Astrocyte of the cerebellum (primary cell): Measurements from ENCODE around the gene SRCAP.

Experiments used
- DNase-seq: peaks from one replicate; pipeline ENCODE4 v3.0.0-alpha.2; 2011; ENCODE audit warnings: low read depth
- H3K4me3 ChIP-seq: 2 replicates; pipeline ENCODE4 v1.5.1; 2011; ENCODE audit warnings: mild to moderate bottlenecking, low read depth, low read length, moderate library complexity
- in situ Hi-C: cut with HindIII; loops from 2 replicates; pipeline ENCODE4 v1.10.0; 2017; ENCODE audit warnings: low sequenced_read_pairs
- TF ChIP-seq, protein P1 (sequence below): IDR thresholded peaks from 2 replicates; pipeline ENCODE4 v1.5.1; 2012; ENCODE audit warnings: low read length, low read depth, moderate library complexity, mild to moderate bottlenecking; ENCODE audit errors: missing control alignments

SRCAP gene

DNA sequence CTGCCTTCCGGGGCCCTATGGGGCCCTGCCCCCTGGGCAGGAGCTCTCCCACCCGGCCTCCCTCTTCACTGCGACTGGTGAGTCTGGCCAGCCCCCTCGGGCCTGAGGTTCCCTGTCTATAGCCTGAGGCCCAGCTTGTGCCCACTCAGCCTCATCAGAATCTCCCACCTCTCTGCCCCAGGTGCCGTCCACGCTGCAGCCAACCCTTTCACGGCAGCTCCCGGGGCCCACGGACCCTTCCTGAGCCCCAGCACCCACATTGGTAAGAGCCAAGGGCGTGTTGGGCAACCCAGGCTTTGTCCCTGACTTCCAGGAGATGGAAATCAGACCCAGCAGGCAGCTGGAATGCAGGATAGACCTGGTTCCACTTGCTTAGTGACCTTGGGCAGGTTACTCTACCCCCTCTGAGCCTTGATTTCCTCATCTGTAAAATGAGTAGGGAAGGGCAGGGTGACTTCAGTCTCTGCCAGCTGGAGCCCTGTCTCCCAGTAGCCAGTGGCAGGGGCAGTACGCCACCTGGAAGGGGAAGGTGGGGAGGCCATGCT is 31.5 kb upstream of the SRCAP start:
- in situ Hi-C loops: no loop called here
- no peak overlapping the region for H3K4me3 ChIP-seq
- TF ChIP-seq, protein P1, sequence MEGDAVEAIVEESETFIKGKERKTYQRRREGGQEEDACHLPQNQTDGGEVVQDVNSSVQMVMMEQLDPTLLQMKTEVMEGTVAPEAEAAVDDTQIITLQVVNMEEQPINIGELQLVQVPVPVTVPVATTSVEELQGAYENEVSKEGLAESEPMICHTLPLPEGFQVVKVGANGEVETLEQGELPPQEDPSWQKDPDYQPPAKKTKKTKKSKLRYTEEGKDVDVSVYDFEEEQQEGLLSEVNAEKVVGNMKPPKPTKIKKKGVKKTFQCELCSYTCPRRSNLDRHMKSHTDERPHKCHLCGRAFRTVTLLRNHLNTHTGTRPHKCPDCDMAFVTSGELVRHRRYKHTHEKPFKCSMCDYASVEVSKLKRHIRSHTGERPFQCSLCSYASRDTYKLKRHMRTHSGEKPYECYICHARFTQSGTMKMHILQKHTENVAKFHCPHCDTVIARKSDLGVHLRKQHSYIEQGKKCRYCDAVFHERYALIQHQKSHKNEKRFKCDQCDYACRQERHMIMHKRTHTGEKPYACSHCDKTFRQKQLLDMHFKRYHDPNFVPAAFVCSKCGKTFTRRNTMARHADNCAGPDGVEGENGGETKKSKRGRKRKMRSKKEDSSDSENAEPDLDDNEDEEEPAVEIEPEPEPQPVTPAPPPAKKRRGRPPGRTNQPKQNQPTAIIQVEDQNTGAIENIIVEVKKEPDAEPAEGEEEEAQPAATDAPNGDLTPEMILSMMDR: no peak
- DNase-seq: no peak

DNA sequence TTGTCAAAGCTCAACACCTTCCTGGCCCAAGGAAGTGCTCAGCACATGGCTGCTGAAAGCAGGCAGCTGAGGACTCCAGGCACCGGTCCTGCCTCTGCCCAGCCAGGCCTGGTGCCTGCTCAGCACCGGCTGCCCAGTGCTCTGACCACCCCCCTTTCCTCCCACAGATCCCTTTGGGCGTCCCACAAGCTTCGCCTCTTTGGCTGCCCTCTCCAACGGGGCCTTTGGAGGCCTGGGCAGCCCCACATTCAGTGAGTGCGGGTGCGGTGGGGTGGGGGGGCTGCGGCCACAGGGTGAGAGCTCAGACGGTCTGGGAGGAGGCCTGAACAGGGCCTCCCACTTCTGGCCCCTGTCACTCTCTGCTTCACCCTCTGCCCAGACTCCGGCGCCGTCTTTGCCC is 30.6 kb upstream of the SRCAP start:
- DNase-seq: no peak
- TF ChIP-seq, protein P1: no peak
- in situ Hi-C loops: no loop called here
- H3K4me3 ChIP-seq: no peak overlapping the region

DNA sequence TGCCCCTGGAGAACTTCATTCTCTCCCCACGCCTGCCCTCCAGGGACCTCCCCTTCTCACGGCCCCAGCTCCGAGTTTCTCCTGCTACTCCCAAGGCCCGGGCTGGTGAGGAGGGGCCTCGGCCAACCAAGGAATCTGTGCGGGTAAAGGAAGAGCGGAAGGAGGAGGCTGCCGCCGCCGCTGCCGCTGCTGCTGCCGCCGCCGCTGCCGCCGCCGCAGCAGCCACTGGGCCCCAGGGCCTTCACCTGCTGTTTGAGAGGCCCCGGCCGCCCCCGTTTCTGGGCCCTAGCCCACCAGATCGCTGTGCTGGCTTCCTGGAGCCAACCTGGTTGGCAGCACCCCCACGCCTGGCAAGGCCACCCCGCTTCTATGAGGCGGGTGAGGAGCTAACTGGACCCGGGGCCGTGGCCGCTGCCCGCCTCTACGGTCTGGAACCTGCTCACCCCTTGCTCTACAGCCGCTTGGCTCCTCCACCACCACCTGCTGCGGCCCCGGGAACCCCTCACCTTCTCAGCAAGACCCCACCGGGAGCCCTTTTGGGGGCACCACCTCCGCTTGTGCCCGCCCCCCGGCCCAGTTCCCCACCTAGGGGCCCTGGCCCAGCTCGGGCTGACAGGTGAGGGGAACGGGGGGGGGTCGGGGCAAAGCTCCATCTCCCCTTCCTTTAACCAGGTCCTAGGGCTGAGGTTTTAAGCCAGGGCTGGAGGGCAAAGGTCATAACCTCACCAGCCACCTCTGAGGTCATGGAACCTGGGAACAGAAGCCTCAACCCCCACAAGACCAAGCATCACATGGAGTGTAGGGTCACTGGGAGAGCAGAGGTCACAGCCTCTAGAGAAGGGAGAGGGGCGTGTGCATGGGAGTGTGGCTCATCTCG is 29.7 kb upstream of the SRCAP start:
- in situ Hi-C loops: no loop called here
- TF ChIP-seq, protein P1: no peak
- no peak overlapping the region for H3K4me3 ChIP-seq
- no peak for DNase-seq

DNA sequence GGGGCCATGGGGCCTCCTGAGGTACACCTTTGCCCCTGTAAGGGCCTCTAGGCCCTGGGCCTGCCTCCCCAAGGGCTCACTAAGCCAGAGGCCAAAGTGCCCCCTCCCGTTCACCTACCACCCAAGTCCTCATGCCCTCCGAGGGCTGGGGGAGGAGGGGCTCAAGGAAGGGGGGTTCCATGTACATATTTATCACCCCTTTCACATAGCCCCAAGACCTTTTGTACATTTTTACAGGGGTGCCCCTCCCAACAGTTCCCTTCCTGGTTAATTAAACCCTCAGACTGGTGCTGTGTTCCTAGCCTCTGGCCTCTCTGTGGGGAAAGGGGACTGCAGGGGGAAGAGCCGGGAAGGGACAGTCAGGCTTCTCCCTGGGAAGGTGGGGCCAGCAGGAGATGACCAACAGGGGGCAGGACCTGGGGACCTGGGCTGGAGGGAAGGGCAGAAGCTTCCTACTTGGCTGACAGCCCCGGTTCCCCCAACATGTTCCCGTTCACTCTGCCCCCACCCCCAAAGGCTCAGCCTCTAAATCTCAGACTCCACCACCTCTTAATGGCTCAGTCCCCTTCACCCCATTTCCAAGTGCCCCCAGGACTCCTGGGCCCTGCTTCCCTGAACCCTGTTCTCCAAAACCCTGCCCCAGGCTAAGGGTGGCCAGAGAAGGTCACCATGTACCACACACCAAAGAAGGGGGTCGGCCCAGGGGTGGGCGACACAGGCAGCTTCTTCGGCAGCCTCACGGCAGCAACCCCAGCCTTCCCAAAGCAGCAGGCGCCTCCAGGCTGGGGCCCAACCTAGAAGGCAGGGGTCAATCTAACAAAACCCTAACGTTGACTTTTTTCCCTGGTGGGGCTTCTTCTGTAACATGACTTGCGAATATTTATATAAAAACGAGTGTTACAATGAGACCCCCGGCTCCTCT is 28.8 kb upstream of the SRCAP start:
- TF ChIP-seq, protein P1: no peak

DNA sequence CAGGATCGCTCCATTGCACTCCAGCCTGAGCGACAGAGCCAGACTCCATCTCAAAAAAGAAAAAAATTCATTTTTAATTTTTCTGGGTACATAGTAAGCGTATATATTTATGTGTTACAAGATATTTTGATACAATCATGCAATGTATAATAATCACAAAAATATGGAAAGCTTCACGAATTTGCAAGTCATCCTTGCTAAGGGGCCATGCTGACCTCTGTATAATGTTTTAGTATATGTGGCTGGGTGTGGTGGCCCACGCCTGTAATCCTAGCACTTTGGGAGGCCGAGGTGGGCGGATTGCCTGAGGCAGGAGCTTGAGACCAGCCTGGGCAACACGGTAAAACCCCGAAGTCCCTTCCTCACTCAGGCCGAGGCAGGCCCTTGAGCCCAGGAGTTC is 23.8 kb upstream of the SRCAP start:
- in situ Hi-C loops: no loop called here
- DNase-seq: no peak
- TF ChIP-seq, protein P1: no peak
- H3K4me3 ChIP-seq: no peak overlapping the region

More for the DNA sequence above, 28.8 kb upstream of the SRCAP start:
- H3K4me3 ChIP-seq: no peak overlapping the region
- no peak for DNase-seq
- in situ Hi-C loops: no loop called here

DNA sequence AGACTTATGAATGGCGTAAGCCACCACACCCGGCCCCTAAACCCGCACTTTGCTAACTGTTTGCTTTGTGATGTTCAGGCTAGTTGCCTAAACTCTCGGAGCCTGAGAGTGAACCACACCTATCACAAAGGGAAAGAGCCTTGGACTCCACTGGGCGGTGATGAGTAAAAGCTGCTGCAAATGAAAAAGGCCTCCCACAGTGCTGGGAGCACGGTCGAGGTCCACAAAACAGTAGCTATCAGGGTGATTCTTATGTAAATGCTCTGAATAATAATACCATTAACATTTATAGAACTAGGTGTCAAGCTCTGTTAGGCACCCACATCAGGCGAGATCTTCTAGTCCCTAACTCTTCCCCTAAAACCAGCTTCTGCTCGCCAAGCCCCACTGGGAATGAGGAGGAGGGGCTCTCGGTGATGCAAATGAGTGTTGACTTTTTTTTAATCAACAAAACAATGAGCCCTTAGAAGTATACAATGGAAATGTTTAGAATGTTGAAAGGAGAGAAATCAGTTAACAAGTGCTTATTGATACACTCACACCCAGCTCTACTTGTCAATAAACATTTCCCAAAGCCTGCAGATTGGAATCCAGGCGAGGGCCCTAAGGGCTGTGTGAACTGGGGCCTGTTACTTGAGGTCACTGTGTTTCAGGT is 20.9 kb upstream of the SRCAP start:
- in situ Hi-C loops: no loop called here
- DNase-seq: no peak
- TF ChIP-seq, protein P1: no peak
- H3K4me3 ChIP-seq: no peak overlapping the region
